WTC11 (cell line): ENCODE data around the gene SPNS2. TPM values are rescaled to one million over a fixed set of nuclear protein-coding genes. Genes with fewer than 3 reads are reported as not detected.

ENCODE experiments used
- ATAC-seq: fragments of 200-7000 bp; cut with Tn5 transposase; 2 replicates; pipeline ENCODE4 v1.10.0; 2021; ENCODE audit warnings: mild to moderate bottlenecking, moderate library complexity
- CTCF ChIA-PET: fragments of 300-600 bp; sonication (Branson Sonifier 250); formaldehyde crosslinking; loops from one replicate; lab custom pipeline; 2021; ENCODE audit warnings: antibody characterized with exemption; lab: Charles Lee
- POLR2A ChIA-PET: fragments of 350-600 bp; sonication (Branson Sonifier 250); formaldehyde crosslinking; loops from one replicate; lab custom pipeline; 2021; ENCODE audit warnings: antibody characterized with exemption; lab: Charles Lee
- DNase-seq: peaks from one replicate; pipeline ENCODE4 v3.0.0; 2021; ENCODE audit warnings: low spot score
- H3K27ac Mint-ChIP-seq: 2 replicates; pipeline ENCODE4 v1.8.0; 2021; ENCODE audit warnings: mixed read lengths
- H3K27me3 Mint-ChIP-seq: 2 replicates; pipeline ENCODE4 v1.8.0; 2021; ENCODE audit warnings: low read depth, mild to moderate bottlenecking, moderate library complexity, mixed read lengths
- H3K36me3 Mint-ChIP-seq: 2 replicates; pipeline ENCODE4 v1.8.0; 2021; ENCODE audit warnings: mixed read lengths
- H3K4me1 Mint-ChIP-seq: 2 replicates; pipeline ENCODE4 v1.8.0; 2022; ENCODE audit warnings: mixed read lengths
- H3K4me3 Mint-ChIP-seq: 2 replicates; pipeline ENCODE4 v1.8.0; 2021; ENCODE audit warnings: mild to moderate bottlenecking, moderate library complexity, mixed read lengths
- H3K9me3 Mint-ChIP-seq: 2 replicates; pipeline ENCODE4 v1.8.0; 2021; ENCODE audit warnings: mixed read lengths
- FOXK1 ChIP-seq: sonication (generic); formaldehyde crosslinking; IDR thresholded peaks from 2 replicates; pipeline ENCODE4 v1.8.0; 2022; ENCODE audit warnings: mild to moderate bottlenecking, moderate library complexity, missing genetic modification reagents
- GTF2I ChIP-seq: fragments of 250-450 bp; sonication (Bioruptor Pico); conservative IDR thresholded peaks from 2 replicates; pipeline ENCODE4 v1.4.0; 2021; ENCODE audit warnings: mild to moderate bottlenecking
- HMGA2 ChIP-seq: fragments of 250-450 bp; sonication (Bioruptor Pico); IDR thresholded peaks from 2 replicates; pipeline ENCODE4 v1.4.0; 2021; ENCODE audit warnings: mild to moderate bottlenecking, moderate library complexity
- JAZF1 ChIP-seq: fragments of 250-450 bp; sonication (Bioruptor Pico); IDR thresholded peaks from 2 replicates; pipeline ENCODE4 v1.9.0; 2021; ENCODE audit warnings: moderate library complexity, mild to moderate bottlenecking, inconsistent platforms
- JUN ChIP-seq: sonication (generic); formaldehyde crosslinking; IDR thresholded peaks from 2 replicates; pipeline ENCODE4 v1.8.0; 2023; ENCODE audit warnings: mild to moderate bottlenecking, missing genetic modification reagents
- MYBL2 ChIP-seq: sonication (generic); formaldehyde crosslinking; IDR thresholded peaks from 2 replicates; pipeline ENCODE4 v1.8.1; 2023; ENCODE audit warnings: mild to moderate bottlenecking, moderate library complexity, missing genetic modification reagents
- NFE2L1 ChIP-seq: sonication (generic); formaldehyde crosslinking; IDR thresholded peaks from 2 replicates; pipeline ENCODE4 v1.8.1; 2023; ENCODE audit warnings: missing genetic modification reagents
- NR3C1 ChIP-seq: sonication (generic); formaldehyde crosslinking; conservative IDR thresholded peaks from 2 replicates; pipeline ENCODE4 v1.8.1; 2023; ENCODE audit warnings: low read depth, mild to moderate bottlenecking, missing genetic modification reagents
- SMAD4 ChIP-seq: sonication (generic); formaldehyde crosslinking; IDR thresholded peaks from 2 replicates; pipeline ENCODE4 v1.8.0; 2022; ENCODE audit warnings: mild to moderate bottlenecking, missing genetic modification reagents
- SOX15 ChIP-seq: fragments of 250-450 bp; sonication (Bioruptor Pico); IDR thresholded peaks from 2 replicates; pipeline ENCODE4 v1.9.0; 2021; ENCODE audit warnings: mild to moderate bottlenecking
- TP53 ChIP-seq: sonication (generic); formaldehyde crosslinking; IDR thresholded peaks from 2 replicates; pipeline ENCODE4 v1.8.1; 2023; ENCODE audit warnings: mild to moderate bottlenecking, missing genetic modification reagents
- ZNF423 ChIP-seq: fragments of 250-450 bp; sonication (Bioruptor Pico); IDR thresholded peaks from 2 replicates; pipeline ENCODE4 v2.1.2; 2022; ENCODE audit warnings: mild to moderate bottlenecking, moderate library complexity
- total RNA-seq: library from RNA; stranded (reverse); gene quantifications from 3 replicates; pipeline ENCODE4 v1.2.3, GENCODE V29; 2021
- TF ChIP-seq, protein P1 (sequence below): fragments of 250-450 bp; sonication (Bioruptor Pico); IDR thresholded peaks from 2 replicates; pipeline ENCODE4 v1.9.0; 2021; ENCODE audit warnings: mild to moderate bottlenecking, borderline replicate concordance
- TF ChIP-seq, protein P2 (sequence below): fragments of 250-450 bp; sonication (Bioruptor Pico); IDR thresholded peaks from 2 replicates; pipeline ENCODE4 v1.9.0; 2021; ENCODE audit warnings: mild to moderate bottlenecking
- TF ChIP-seq, protein P3 (sequence below): fragments of 250-450 bp; sonication (Bioruptor Pico); IDR thresholded peaks from 2 replicates; pipeline ENCODE4 v2.1.2; 2022; ENCODE audit warnings: mild to moderate bottlenecking, moderate library complexity
- TF ChIP-seq, protein P4 (sequence below): sonication (generic); formaldehyde crosslinking; IDR thresholded peaks from 2 replicates; pipeline ENCODE4 v1.8.1; 2022; ENCODE audit warnings: missing genetic modification reagents, borderline replicate concordance
- TF ChIP-seq, protein P5 (sequence below): sonication (generic); formaldehyde crosslinking; IDR thresholded peaks from 2 replicates; pipeline ENCODE4 v1.8.1; 2022; ENCODE audit warnings: low read depth, missing genetic modification reagents, borderline replicate concordance
- TF ChIP-seq, protein P6 (sequence below): fragments of 250-450 bp; sonication (Bioruptor Pico); IDR thresholded peaks from 2 replicates; pipeline ENCODE4 v1.8.0; 2021; ENCODE audit warnings: mild to moderate bottlenecking

SPNS2 gene
- total RNA-seq, 1 experiment from 2014 or later = 0.87 TPM

DNA sequence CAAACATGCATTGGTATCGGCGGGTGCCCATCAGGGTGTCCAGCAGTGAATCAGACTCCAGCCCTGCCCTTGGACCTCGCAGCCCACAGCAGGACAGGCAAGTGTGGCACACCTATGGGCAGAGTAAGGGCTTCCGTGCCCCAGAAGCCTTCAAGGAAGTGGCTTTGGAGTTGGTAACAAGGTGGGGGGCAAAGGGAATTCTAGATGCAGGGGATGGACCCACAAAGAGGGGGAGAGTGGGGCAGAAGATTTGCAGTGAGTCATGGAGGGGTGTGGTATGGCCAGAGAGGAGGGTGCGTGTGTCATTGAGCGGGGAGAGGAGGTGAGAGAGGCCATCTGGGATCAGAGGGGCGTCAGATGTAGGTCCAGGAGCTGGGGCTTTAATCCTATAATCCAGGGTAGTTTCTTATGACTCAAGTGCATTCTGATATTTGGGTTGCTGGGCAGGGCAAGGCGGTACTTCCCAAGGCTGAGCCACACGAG lies 8.5 kb upstream of the SPNS2 start (continued):
- TF ChIP-seq, protein P1, sequence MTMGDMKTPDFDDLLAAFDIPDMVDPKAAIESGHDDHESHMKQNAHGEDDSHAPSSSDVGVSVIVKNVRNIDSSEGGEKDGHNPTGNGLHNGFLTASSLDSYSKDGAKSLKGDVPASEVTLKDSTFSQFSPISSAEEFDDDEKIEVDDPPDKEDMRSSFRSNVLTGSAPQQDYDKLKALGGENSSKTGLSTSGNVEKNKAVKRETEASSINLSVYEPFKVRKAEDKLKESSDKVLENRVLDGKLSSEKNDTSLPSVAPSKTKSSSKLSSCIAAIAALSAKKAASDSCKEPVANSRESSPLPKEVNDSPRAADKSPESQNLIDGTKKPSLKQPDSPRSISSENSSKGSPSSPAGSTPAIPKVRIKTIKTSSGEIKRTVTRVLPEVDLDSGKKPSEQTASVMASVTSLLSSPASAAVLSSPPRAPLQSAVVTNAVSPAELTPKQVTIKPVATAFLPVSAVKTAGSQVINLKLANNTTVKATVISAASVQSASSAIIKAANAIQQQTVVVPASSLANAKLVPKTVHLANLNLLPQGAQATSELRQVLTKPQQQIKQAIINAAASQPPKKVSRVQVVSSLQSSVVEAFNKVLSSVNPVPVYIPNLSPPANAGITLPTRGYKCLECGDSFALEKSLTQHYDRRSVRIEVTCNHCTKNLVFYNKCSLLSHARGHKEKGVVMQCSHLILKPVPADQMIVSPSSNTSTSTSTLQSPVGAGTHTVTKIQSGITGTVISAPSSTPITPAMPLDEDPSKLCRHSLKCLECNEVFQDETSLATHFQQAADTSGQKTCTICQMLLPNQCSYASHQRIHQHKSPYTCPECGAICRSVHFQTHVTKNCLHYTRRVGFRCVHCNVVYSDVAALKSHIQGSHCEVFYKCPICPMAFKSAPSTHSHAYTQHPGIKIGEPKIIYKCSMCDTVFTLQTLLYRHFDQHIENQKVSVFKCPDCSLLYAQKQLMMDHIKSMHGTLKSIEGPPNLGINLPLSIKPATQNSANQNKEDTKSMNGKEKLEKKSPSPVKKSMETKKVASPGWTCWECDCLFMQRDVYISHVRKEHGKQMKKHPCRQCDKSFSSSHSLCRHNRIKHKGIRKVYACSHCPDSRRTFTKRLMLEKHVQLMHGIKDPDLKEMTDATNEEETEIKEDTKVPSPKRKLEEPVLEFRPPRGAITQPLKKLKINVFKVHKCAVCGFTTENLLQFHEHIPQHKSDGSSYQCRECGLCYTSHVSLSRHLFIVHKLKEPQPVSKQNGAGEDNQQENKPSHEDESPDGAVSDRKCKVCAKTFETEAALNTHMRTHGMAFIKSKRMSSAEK (CRISPR knock-in tag) = no peak
- TF ChIP-seq NR3C1 = no peak
- TF ChIP-seq, protein P2, sequence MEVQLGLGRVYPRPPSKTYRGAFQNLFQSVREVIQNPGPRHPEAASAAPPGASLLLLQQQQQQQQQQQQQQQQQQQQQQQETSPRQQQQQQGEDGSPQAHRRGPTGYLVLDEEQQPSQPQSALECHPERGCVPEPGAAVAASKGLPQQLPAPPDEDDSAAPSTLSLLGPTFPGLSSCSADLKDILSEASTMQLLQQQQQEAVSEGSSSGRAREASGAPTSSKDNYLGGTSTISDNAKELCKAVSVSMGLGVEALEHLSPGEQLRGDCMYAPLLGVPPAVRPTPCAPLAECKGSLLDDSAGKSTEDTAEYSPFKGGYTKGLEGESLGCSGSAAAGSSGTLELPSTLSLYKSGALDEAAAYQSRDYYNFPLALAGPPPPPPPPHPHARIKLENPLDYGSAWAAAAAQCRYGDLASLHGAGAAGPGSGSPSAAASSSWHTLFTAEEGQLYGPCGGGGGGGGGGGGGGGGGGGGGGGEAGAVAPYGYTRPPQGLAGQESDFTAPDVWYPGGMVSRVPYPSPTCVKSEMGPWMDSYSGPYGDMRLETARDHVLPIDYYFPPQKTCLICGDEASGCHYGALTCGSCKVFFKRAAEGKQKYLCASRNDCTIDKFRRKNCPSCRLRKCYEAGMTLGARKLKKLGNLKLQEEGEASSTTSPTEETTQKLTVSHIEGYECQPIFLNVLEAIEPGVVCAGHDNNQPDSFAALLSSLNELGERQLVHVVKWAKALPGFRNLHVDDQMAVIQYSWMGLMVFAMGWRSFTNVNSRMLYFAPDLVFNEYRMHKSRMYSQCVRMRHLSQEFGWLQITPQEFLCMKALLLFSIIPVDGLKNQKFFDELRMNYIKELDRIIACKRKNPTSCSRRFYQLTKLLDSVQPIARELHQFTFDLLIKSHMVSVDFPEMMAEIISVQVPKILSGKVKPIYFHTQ (CRISPR knock-in tag) = no peak
- TF ChIP-seq, all 79 proteins: peak for 0

DNA sequence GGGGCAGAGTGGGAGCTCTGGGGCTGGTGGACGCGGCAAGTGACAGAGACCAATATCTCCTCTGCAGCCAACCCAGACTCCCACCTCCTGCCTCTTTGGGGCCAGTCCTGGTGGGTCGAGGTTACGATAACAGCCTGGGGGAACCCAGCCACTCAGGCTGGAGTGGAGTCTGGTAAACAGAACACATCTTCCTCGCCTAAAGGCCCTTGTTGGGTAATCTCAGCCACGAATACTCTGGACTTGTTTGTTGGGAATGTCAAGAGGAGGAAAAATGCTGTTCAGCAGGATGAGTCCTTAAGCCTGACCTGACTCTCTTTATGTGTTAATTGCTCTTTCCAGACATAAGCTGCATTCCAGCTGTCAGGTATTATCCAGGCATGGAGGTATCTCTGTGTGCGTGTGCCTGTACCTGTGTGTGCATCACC lies 8.0 kb upstream of the SPNS2 start:
- POLR2A ChIA-PET = interaction anchor here (1.7 kb wide), 1 partner anchor 8 kb away, joined by 5 read pairs; the partner anchor contains the start of gene SPNS2
- TF ChIP-seq SOX15 = peak; percentile 67; the same call in 1 of the 2 replicates
- TF ChIP-seq, protein P3, sequence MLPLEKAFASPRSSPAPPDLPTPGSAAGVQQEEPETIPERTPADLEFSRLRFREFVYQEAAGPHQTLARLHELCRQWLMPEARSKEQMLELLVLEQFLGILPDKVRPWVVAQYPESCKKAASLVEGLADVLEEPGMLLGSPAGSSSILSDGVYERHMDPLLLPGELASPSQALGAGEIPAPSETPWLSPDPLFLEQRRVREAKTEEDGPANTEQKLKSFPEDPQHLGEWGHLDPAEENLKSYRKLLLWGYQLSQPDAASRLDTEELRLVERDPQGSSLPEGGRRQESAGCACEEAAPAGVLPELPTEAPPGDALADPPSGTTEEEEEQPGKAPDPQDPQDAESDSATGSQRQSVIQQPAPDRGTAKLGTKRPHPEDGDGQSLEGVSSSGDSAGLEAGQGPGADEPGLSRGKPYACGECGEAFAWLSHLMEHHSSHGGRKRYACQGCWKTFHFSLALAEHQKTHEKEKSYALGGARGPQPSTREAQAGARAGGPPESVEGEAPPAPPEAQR (CRISPR knock-in tag) = no peak
- TF ChIP-seq, all 79 proteins: peak for 1
- Mint-ChIP-seq H3K27me3 (peaks cover 7% of the 10 kb centered on the region), H3K4me3 (no peak overlapping the region), H3K9me3 (no peaks in the 10 kb centered on the region), H3K36me3 (no peaks in the 10 kb centered on the region), H3K4me1 (peaks cover 12% of the 10 kb centered on the region), H3K27ac (no peak overlapping the region)
- DNase-seq (no peak), ATAC-seq (no peak)
- CTCF ChIA-PET = interaction anchor here (0.5 to 1.9 kb wide), 4 partner anchors 10 to 297 kb away, joined by 3 to 6 read pairs (median 4); no protein-coding TSS in a partner anchor

DNA sequence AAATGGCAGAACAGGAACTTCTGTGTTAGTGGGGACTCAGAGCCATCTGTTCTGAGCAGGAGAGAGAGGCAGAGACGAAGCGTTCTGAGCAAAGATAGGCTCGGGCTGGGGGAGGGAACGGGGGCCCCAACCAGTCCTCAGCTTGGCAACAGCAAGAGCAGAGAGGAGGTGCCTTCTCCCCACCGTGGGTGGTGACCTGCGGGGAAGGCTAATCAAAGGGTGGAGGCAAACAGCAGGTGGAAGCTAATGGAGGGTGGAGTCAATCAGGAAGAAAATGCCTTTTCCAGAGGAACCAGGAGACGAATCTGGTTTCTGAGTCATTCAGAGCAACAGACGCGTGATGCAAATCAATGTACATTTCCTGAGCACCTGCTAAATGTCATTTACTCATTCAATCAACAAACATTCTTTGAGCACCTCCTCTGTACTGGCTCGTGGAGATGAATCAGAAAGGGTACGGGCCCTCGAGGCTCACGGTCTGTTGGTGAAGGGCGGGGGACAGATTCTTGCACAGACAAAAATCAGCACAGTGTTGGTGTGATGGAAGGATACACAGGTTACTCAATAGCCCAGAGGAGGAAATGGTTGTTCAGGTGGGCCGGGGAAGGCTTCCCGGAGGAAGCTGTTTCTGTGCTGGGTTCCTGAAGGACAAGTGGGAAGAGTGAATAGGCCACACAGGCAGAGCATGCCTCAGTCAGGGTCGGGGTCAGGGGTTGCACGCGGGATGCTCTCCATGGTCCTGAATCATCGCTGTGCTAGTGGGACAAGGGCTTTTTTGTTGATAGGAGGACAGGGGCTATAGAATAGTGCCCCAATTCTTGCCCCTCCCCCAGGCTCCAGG lies 5.7 kb upstream of the SPNS2 start:
- peak; percentile 97 for ATAC-seq
- POLR2A ChIA-PET = interaction anchor here (0.6 kb wide), 1 partner anchor 35 kb away, joined by 3 read pairs; no protein-coding TSS in a partner anchor
- DNase-seq = peak; percentile 91
- Mint-ChIP-seq H3K27me3 (peaks cover 30% of the 10 kb centered on the region), H3K9me3 (no peaks in the 10 kb centered on the region), H3K4me1 (peaks cover 12% of the 10 kb centered on the region), H3K27ac (no peak overlapping the region), H3K36me3 (no peaks in the 10 kb centered on the region), H3K4me3 (no peak overlapping the region)
- CTCF ChIA-PET = no interaction called here
- TF ChIP-seq NFE2L1 = peak; percentile 87
- no peak for TF ChIP-seq NR3C1
- TF ChIP-seq HMGA2 (CRISPR knock-in tag) = no peak
- TF ChIP-seq, protein P4, sequence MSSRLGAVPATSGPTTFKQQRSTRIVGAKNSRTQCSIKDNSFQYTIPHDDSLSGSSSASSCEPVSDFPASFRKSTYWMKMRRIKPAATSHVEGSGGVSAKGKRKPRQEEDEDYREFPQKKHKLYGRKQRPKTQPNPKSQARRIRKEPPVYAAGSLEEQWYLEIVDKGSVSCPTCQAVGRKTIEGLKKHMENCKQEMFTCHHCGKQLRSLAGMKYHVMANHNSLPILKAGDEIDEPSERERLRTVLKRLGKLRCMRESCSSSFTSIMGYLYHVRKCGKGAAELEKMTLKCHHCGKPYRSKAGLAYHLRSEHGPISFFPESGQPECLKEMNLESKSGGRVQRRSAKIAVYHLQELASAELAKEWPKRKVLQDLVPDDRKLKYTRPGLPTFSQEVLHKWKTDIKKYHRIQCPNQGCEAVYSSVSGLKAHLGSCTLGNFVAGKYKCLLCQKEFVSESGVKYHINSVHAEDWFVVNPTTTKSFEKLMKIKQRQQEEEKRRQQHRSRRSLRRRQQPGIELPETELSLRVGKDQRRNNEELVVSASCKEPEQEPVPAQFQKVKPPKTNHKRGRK (CRISPR knock-in tag) = no peak
- peak; percentile 92 for TF ChIP-seq JUN (CRISPR knock-in tag)
- peak; percentile 89; the same call in 1 of the 2 replicates for TF ChIP-seq TP53 (CRISPR knock-in tag)
- TF ChIP-seq, protein P5, sequence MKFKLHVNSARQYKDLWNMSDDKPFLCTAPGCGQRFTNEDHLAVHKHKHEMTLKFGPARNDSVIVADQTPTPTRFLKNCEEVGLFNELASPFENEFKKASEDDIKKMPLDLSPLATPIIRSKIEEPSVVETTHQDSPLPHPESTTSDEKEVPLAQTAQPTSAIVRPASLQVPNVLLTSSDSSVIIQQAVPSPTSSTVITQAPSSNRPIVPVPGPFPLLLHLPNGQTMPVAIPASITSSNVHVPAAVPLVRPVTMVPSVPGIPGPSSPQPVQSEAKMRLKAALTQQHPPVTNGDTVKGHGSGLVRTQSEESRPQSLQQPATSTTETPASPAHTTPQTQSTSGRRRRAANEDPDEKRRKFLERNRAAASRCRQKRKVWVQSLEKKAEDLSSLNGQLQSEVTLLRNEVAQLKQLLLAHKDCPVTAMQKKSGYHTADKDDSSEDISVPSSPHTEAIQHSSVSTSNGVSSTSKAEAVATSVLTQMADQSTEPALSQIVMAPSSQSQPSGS = no peak
- TF ChIP-seq ZNF423 (CRISPR knock-in tag) = no peak
- TF ChIP-seq FOXK1 (CRISPR knock-in tag) = peak; percentile 89
- TF ChIP-seq MYBL2 (CRISPR knock-in tag) = no peak
- TF ChIP-seq SOX15 = no peak
- no peak for TF ChIP-seq JAZF1
- peak; percentile 75 for TF ChIP-seq SMAD4
- no peak for TF ChIP-seq GTF2I
- TF ChIP-seq, protein P6, sequence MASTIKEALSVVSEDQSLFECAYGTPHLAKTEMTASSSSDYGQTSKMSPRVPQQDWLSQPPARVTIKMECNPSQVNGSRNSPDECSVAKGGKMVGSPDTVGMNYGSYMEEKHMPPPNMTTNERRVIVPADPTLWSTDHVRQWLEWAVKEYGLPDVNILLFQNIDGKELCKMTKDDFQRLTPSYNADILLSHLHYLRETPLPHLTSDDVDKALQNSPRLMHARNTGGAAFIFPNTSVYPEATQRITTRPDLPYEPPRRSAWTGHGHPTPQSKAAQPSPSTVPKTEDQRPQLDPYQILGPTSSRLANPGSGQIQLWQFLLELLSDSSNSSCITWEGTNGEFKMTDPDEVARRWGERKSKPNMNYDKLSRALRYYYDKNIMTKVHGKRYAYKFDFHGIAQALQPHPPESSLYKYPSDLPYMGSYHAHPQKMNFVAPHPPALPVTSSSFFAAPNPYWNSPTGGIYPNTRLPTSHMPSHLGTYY (CRISPR knock-in tag) = no peak
